Spleen (tissue), 7 donors: ENCODE results near the gene RBP4.

Experiments
- POLR2A ChIP-seq, 3 donors: fragments of 450-650 bp; IDR thresholded peaks; one replicate each; pipeline ENCODE4 v1.5.1; 2017; ENCODE audit warnings: antibody characterized with exemption in 3 of 3, mild to moderate bottlenecking in 1 of 3
- POLR2AphosphoS5 ChIP-seq, 3 donors: sonication (generic); formaldehyde crosslinking; IDR thresholded peaks; one replicate each; pipeline ENCODE4 v1.5.1; 2017; ENCODE audit warnings: antibody characterized with exemption in 3 of 3
- TF ChIP-seq, protein P1 (sequence below), 11 experiments: fragments of 200-600 bp in 7 of 11; fragments of 450-650 bp in 4 of 11; sonication (generic) in 4 of 11; IDR thresholded peaks in 8 of 11; conservative IDR thresholded peaks in 3 of 11; 1 replicate in 7 of 11; 2 replicates in 4 of 11; pipeline versions ENCODE4 v1.4.0 to v1.8.0; 2016 to 2021; ENCODE audit warnings: antibody characterized with exemption in 11 of 11, inconsistent platforms in 4 of 11, mild to moderate bottlenecking in 1 of 11
- donor health status: DM: no; HTN: no; CAD: no; lungs with moderate emphysema.
- donor health status: DM: no; HTN: no; CAD: no.
- donor health status: DM: no; HTN: no; CAD: no.

DNA sequence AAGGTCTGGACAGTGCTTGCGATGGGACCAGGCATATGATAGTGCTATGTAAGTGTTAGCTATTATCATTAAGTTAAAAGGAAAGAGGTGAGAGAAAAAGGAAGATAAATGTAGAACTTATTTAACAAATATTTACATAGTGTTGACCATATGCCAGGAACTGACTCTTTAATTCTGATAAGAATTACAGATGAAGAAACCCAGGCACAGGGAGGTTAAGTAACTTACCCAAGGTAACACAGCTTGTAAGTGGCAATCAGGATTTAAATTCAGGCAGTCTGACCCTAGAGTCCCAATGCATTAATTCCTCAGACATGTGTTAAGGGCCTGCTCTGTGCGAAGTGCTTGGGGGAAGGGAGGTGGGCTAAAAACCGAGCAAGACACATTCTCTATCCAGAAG is 23.5 kb downstream of the RBP4 start:
- TF ChIP-seq, protein P1, sequence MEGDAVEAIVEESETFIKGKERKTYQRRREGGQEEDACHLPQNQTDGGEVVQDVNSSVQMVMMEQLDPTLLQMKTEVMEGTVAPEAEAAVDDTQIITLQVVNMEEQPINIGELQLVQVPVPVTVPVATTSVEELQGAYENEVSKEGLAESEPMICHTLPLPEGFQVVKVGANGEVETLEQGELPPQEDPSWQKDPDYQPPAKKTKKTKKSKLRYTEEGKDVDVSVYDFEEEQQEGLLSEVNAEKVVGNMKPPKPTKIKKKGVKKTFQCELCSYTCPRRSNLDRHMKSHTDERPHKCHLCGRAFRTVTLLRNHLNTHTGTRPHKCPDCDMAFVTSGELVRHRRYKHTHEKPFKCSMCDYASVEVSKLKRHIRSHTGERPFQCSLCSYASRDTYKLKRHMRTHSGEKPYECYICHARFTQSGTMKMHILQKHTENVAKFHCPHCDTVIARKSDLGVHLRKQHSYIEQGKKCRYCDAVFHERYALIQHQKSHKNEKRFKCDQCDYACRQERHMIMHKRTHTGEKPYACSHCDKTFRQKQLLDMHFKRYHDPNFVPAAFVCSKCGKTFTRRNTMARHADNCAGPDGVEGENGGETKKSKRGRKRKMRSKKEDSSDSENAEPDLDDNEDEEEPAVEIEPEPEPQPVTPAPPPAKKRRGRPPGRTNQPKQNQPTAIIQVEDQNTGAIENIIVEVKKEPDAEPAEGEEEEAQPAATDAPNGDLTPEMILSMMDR (IDR thresholded peaks at IDR 0.05 in 8 of 11, conservative IDR thresholded peaks at IDR 0.05 in 3 of 11) = no peak
- TF ChIP-seq POLR2A (IDR thresholded peaks at IDR 0.05) (no peak), POLR2AphosphoS5 (IDR thresholded peaks at IDR 0.05) (no peak)
